ENCODE data around the gene ZMYM2. TPM values are rescaled to one million over a fixed set of nuclear protein-coding genes. Genes with fewer than 3 reads are reported as not detected.

Gene ZMYM2
- total RNA-seq: 226 TPM

DNA sequence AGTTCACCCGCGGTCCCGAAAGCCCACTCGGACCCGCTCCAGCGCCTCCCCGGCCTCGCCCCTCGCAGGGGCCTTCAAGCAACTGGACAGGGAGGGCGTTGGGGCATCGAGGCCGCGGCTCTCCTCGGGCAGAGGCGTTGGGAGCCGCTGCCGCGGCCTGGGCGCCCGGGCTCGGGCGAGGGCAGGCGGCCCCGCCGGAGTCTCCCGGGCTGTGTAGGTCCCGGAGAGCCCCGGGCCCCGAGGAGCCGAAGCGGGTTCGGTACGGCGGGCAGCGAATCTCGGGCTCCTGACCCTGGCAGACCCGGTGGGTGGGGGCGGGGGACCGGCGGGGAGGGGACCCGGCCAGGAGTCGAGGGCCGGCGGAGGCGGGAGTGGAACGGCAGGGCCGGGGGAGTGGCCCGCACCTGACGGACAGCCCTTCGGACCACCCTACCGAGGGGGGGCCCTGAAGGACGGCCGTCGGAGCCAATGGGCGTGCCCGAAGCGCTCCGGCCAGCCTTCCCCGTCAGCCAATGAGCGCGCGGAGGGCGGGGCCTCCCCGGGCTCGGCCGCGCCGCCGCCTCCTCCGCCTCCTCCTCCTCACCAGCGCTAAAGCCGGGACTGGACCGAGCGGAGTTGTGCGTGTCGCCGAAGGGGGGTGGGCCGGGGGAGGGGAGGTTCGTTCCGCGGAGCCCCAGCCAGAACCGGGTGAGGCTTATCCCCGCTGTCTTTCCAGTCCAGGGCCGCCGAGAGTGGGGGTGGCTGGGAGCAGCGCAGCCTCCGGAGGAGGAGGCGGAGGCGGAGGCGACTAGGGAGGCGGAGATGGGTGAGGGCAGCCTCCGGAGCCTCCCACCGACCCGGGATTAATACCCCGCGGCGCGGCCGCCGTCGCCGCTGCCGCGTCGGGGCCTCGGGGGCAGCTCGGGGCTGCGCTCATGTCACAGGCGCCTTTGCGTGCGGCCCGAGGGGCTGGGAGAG lies at the start of gene ZMYM2:
Gene ZMYM2, plus strand, starts transcription at position 573 of the 957 bp plus-strand sequence. CDS start 34,346 bp downstream, outside the sequence.

Other genes with a start within 250 kb of the ZMYM2 start
- 154 TPM for gene PSPC1, start 175.8 kb upstream of the ZMYM2 start, total RNA-seq
- 52.3 TPM for gene ZMYM5, start 95.1 kb upstream of the ZMYM2 start, total RNA-seq
- 28.9 TPM for gene GJA3, start 202.3 kb downstream of the ZMYM2 start, total RNA-seq
- 3.7 TPM for gene GJB2, start 234.2 kb downstream of the ZMYM2 start, total RNA-seq